Endothelial cell of umbilical vein (primary cell): ENCODE results near the gene DLEU7. TPM values are rescaled to one million over a fixed set of nuclear protein-coding genes. Genes with fewer than 3 reads are reported as not detected.

Experiments used
- BruUV-seq: library from RNA; stranded (reverse); fragments of 400-500 nt; replicated peaks from 2 replicates; lab custom pipeline; 2021; lab: Mats Ljungman, UMichigan
- CTCF ChIA-PET: fragments of 300-600, 350-600 bp; sonication (Branson Sonifier 250); formaldehyde crosslinking; loops from one replicate; lab custom pipeline; 2021; ENCODE audit warnings: antibody characterized with exemption, inconsistent platforms; lab: Charles Lee
- POLR2A ChIA-PET: fragments of 300-600, 350-600 bp; sonication (Branson Sonifier 250); formaldehyde crosslinking; loops from one replicate; lab custom pipeline; 2021; ENCODE audit warnings: antibody characterized with exemption, inconsistent platforms; lab: Charles Lee
- DNase-seq: peaks from one replicate; pipeline ENCODE4 v3.0.0-alpha.2; 2011; ENCODE audit warnings: low read depth, low spot score
- FAIRE-seq: peaks from 2 replicates; lab custom pipeline; 2011; peaks lifted over from hg19 to GRCh38; lab: Jason Lieb, UNC
- H2AFZ ChIP-seq: 2 replicates; pipeline ENCODE4 v1.6.0; 2012; ENCODE audit warnings: low read depth, low read length, control low read depth, inconsistent platforms
- H3K27ac ChIP-seq: 2 replicates; pipeline ENCODE4 v1.5.1; 2011; ENCODE audit warnings: low read depth, mild to moderate bottlenecking, control low read depth, low read length, moderate library complexity; ENCODE audit not compliant: insufficient read depth
- H3K27me3 ChIP-seq, 2 experiments: 2 replicates each; pipeline versions ENCODE4 v1.6.0 to v1.6.1; 2011; ENCODE audit warnings: low read length in 2 of 2, mixed read lengths in 1 of 2; ENCODE audit not compliant: control insufficient read depth in 2 of 2, insufficient read depth in 2 of 2
- H3K36me3 ChIP-seq, 2 experiments: 2 replicates in 1 of 2; 3 replicates in 1 of 2; pipeline ENCODE4 v1.5.1; 2011; ENCODE audit warnings: low read length in 2 of 2, mild to moderate bottlenecking in 1 of 2, moderate library complexity in 1 of 2; ENCODE audit not compliant: control insufficient read depth in 2 of 2, insufficient read depth in 2 of 2; ENCODE audit errors: extremely low read depth in 1 of 2
- H3K4me1 ChIP-seq: 3 replicates; pipeline ENCODE4 v1.5.1; 2011; ENCODE audit warnings: mild to moderate bottlenecking, low read length; ENCODE audit not compliant: control insufficient read depth, insufficient read depth; ENCODE audit errors: extremely low read depth
- H3K4me2 ChIP-seq: 2 replicates; pipeline ENCODE4 v1.6.1; 2011; ENCODE audit warnings: low read length, control low read depth, mixed read lengths; ENCODE audit not compliant: insufficient read depth
- H3K4me3 ChIP-seq, 3 experiments: fragments of 200-600 bp in 1 of 3; sonication (generic), shearing (Covaris generic) in 1 of 3; replicated peaks in 1 of 3; 2 replicates each; pipeline ENCODE4 v1.5.1; 2011 to 2016; ENCODE audit warnings: control low read depth in 3 of 3, low read length in 3 of 3, mild to moderate bottlenecking in 2 of 3, inconsistent platforms in 1 of 3, low read depth in 1 of 3, moderate library complexity in 1 of 3; ENCODE audit not compliant: insufficient read depth in 1 of 3
- H3K79me2 ChIP-seq: 2 replicates; pipeline ENCODE4 v1.6.0; 2012; ENCODE audit warnings: low read length, inconsistent platforms; ENCODE audit not compliant: control insufficient read depth, insufficient read depth
- H3K9ac ChIP-seq: replicated peaks from 2 replicates; pipeline ENCODE3; 2011; ENCODE audit warnings: low read length, control low read depth; ENCODE audit not compliant: insufficient read depth; ENCODE audit errors: extremely low read depth
- H3K9me1 ChIP-seq: replicated peaks from 3 replicates; pipeline ENCODE4 v1.6.0; 2011; ENCODE audit warnings: mild to moderate bottlenecking, low read length; ENCODE audit not compliant: control insufficient read depth, insufficient read depth; ENCODE audit errors: extremely low read depth
- H3K9me3 ChIP-seq: replicated peaks from 2 replicates; pipeline ENCODE4 v1.5.1; 2012; ENCODE audit warnings: low read length, inconsistent platforms; ENCODE audit not compliant: control insufficient read depth, insufficient read depth
- H4K20me1 ChIP-seq: replicated peaks from 2 replicates; pipeline ENCODE3; 2011; ENCODE audit warnings: mild to moderate bottlenecking, low read length; ENCODE audit not compliant: control insufficient read depth, insufficient read depth; ENCODE audit errors: extremely low read depth
- CTCF ChIP-seq, 2 donors: IDR thresholded peaks; 1 replicate in 1 of 2; 2 replicates in 1 of 2; pipeline ENCODE4 v1.5.1; 2011; ENCODE audit warnings: low read length in 2 of 2, mild to moderate bottlenecking in 2 of 2, moderate library complexity in 2 of 2, control low read depth in 1 of 2, inconsistent platforms in 1 of 2, low read depth in 1 of 2; ENCODE audit not compliant: insufficient read depth in 1 of 2; ENCODE audit errors: extremely low read depth in 1 of 2
- EZH2 ChIP-seq: IDR thresholded peaks from 2 replicates; pipeline ENCODE4 v1.6.1; 2012; ENCODE audit warnings: borderline replicate concordance, low read depth, mild to moderate bottlenecking, moderate library complexity, low read length, inconsistent platforms; ENCODE audit not compliant: severe bottlenecking
- FOS ChIP-seq: IDR thresholded peaks from 2 replicates; pipeline ENCODE4 v1.6.1; 2011; ENCODE audit warnings: mild to moderate bottlenecking, low read length, moderate library complexity, borderline replicate concordance; ENCODE audit not compliant: insufficient read depth
- GATA2 ChIP-seq: IDR thresholded peaks from 2 replicates; pipeline ENCODE4 v1.7.0; 2011; ENCODE audit warnings: low read depth, mild to moderate bottlenecking, moderate library complexity, mixed read lengths, low read length; ENCODE audit not compliant: insufficient read length, insufficient read depth
- JUN ChIP-seq: IDR thresholded peaks from 2 replicates; pipeline ENCODE4 v1.6.1; 2011; ENCODE audit warnings: borderline replicate concordance, low read depth; ENCODE audit not compliant: insufficient read length, insufficient read depth
- MAX ChIP-seq: IDR thresholded peaks from 2 replicates; pipeline ENCODE4 v1.6.1; 2011; ENCODE audit not compliant: insufficient read depth, insufficient read length
- MYC ChIP-seq: IDR thresholded peaks from one replicate; pipeline ENCODE4 v1.6.1; 2011; ENCODE audit warnings: mild to moderate bottlenecking, low read depth, low read length
- POLR2A ChIP-seq: IDR thresholded peaks from 2 replicates; pipeline ENCODE4 v1.6.1; 2012; ENCODE audit warnings: low read depth, mild to moderate bottlenecking, control low read depth, low read length
- POLR2AphosphoS5 ChIP-seq: IDR thresholded peaks from 2 replicates; pipeline ENCODE4 v1.6.1; 2012; ENCODE audit warnings: low read depth, mild to moderate bottlenecking, control low read depth, low read length, moderate library complexity; ENCODE audit not compliant: insufficient read depth
- dilution Hi-C: fragments of 300-500 bp; cut with MboI; formaldehyde crosslinking; loops from one replicate; pipeline ENCODE4 v1.15.0; 2019; ENCODE audit warnings: low sequenced_read_pairs; ENCODE audit not compliant: extremely low pct_ligation_motif_present
- intact Hi-C: fragments of 100-400 bp; cut with micrococcal nuclease; formaldehyde crosslinking; loops from one replicate; pipeline ENCODE4 v1.10.0; 2022
- polyA plus RNA-seq, 4 experiments: library from polyadenylated mRNA; depleted of rRNA in 3 of 4; stranded (reverse) in 3 of 4; unstranded in 1 of 4; fragments of >200 nt; gene quantifications; 2 replicates each; pipeline versions ENCODE4 v1.2.1 to v1.2.3, GENCODE V29; 2011 to 2012; ENCODE audit warnings: missing spikeins in 1 of 4
- total RNA-seq: library from RNA; stranded (reverse); gene quantifications from 2 replicates; pipeline ENCODE4 v1.2.3, GENCODE V29; 2021

The DLEU7 gene
- total and polyA plus RNA-seq, 2 donors (not counting 3 experiments of a cell fraction or from before 2014, with no cell fraction given): not detected

GRCh38 chr13:50891206-50891605 lies 47.7 kb upstream of the DLEU7 start:
- intact Hi-C loops: no loop called here
- CTCF ChIA-PET: interaction anchor here (1.4 kb wide), 1 partner anchor 11 kb away, joined by 6 read pairs; no protein-coding TSS in a partner anchor

More at GRCh38 chr13:50891206-50891605, 47.7 kb upstream of the DLEU7 start:
- no peaks in the 10 kb centered on the region for H4K20me1 ChIP-seq
- FAIRE-seq (no peak), DNase-seq (no peak)
- no peak overlapping the region for H3K4me2 ChIP-seq
- H3K27ac ChIP-seq: no peak overlapping the region
- H3K9me1 ChIP-seq: no peaks in the 10 kb centered on the region
- H3K36me3 ChIP-seq: no peaks in the 10 kb centered on the region
- BruUV-seq: no TSS peak
- H3K4me1 ChIP-seq: no peaks in the 10 kb centered on the region
- H3K9ac ChIP-seq: no peak overlapping the region
- no peak overlapping the region for H3K4me3 ChIP-seq
- H3K9me3 ChIP-seq: no peaks in the 10 kb centered on the region
- H3K79me2 ChIP-seq: no peaks in the 10 kb centered on the region
- no peak overlapping the region for H2AFZ ChIP-seq
- peaks cover 9 to 18% of the 10 kb centered on the region in 2 experiments for H3K27me3 ChIP-seq
- POLR2A ChIA-PET: no interaction called here
- dilution Hi-C loops: no loop called here
- no peak for TF ChIP-seq POLR2AphosphoS5
- no peak for TF ChIP-seq GATA2
- no peak for TF ChIP-seq MYC
- no peak for TF ChIP-seq MAX
- no peak for TF ChIP-seq EZH2
- TF ChIP-seq CTCF (IDR thresholded peaks at IDR 0.05; ENCODE audit: extremely low read depth in 1 of 2, insufficient read depth in 1 of 2, low read depth in 1 of 2, low read length in 2 of 2): no peak
- TF ChIP-seq JUN: no peak
- no peak for TF ChIP-seq POLR2A
- no peak for TF ChIP-seq FOS
